Fibroblast of lung (primary cell): ENCODE results near the gene ALDH4A1. TPM values are rescaled to one million over a fixed set of nuclear protein-coding genes. Genes with fewer than 3 reads are reported as not detected.

Source experiments
- DNase-seq, 2 donors: peaks; one replicate each; pipeline versions ENCODE4 v3.0.0 to v3.0.0-alpha.2; 2010; ENCODE audit warnings: low read depth in 2 of 2
- H2AFZ ChIP-seq: 2 replicates; pipeline ENCODE4 v1.5.1; 2012; ENCODE audit warnings: low read length, control low read depth, inconsistent platforms
- H3K27ac ChIP-seq: 2 replicates; pipeline ENCODE4 v1.5.1; 2011; ENCODE audit warnings: low read length, control low read depth; ENCODE audit not compliant: insufficient read depth
- H3K27me3 ChIP-seq: 2 replicates; pipeline ENCODE4 v1.5.1; 2011; ENCODE audit warnings: mild to moderate bottlenecking, low read length; ENCODE audit not compliant: control insufficient read depth, insufficient read depth
- H3K36me3 ChIP-seq: 2 replicates; pipeline ENCODE4 v1.5.1; 2011; ENCODE audit warnings: low read length; ENCODE audit not compliant: control insufficient read depth, insufficient read depth
- H3K4me1 ChIP-seq: 2 replicates; pipeline ENCODE4 v1.5.1; 2011; ENCODE audit warnings: low read length; ENCODE audit not compliant: control insufficient read depth, insufficient read depth; ENCODE audit errors: extremely low read depth
- H3K4me2 ChIP-seq: 2 replicates; pipeline ENCODE4 v1.5.1; 2011; ENCODE audit warnings: low read length, control low read depth; ENCODE audit not compliant: insufficient read depth; ENCODE audit errors: extremely low read depth
- H3K4me3 ChIP-seq, 4 experiments: fragments of 200-600 bp in 1 of 4; sonication (generic) in 1 of 4; replicated peaks in 1 of 4; 2 replicates each; pipeline ENCODE4 v1.5.1; 2011 to 2016; ENCODE audit warnings: low read length in 4 of 4, low read depth in 3 of 4, mild to moderate bottlenecking in 3 of 4, control low read depth in 2 of 4, inconsistent platforms in 1 of 4, mixed read lengths in 1 of 4; ENCODE audit not compliant: insufficient read depth in 1 of 4; ENCODE audit errors: control extremely low read depth in 1 of 4
- H3K79me2 ChIP-seq: 2 replicates; pipeline ENCODE4 v1.5.1; 2012; ENCODE audit warnings: mild to moderate bottlenecking, low read length, inconsistent platforms; ENCODE audit not compliant: control insufficient read depth, insufficient read depth
- H3K9ac ChIP-seq: 2 replicates; pipeline ENCODE4 v1.5.1; 2011; ENCODE audit warnings: mild to moderate bottlenecking, low read length, control low read depth; ENCODE audit not compliant: insufficient read depth
- H3K9me3 ChIP-seq: 2 replicates; pipeline ENCODE4 v1.5.1; 2012; ENCODE audit warnings: low read depth, low read length; ENCODE audit not compliant: control insufficient read depth, insufficient read depth
- H4K20me1 ChIP-seq: 2 replicates; pipeline ENCODE4 v1.5.1; 2011; ENCODE audit warnings: low read length; ENCODE audit not compliant: control insufficient read depth, insufficient read depth; ENCODE audit errors: extremely low read depth
- EZH2 ChIP-seq: IDR thresholded peaks from 2 replicates; pipeline ENCODE4 v1.5.1; 2012; ENCODE audit warnings: low read length, control low read depth, mild to moderate bottlenecking; ENCODE audit errors: missing control alignments
- polyA plus RNA-seq, 2 donors: library from polyadenylated mRNA; depleted of rRNA in 1 of 2; stranded (reverse) in 1 of 2; unstranded in 1 of 2; fragments of >200 nt; gene quantifications; 2 replicates each; pipeline ENCODE4 v1.2.1, GENCODE V29; 2011 to 2012; ENCODE audit warnings: missing spikeins in 1 of 2
- total RNA-seq: library from RNA; depleted of rRNA; stranded (reverse); fragments of >200 nt; gene quantifications from 2 replicates; pipeline ENCODE4 v1.2.1, GENCODE V29; 2014
- TF ChIP-seq, protein P1 (sequence below), 2 donors: IDR thresholded peaks in 1 of 2; conservative IDR thresholded peaks in 1 of 2; 1 replicate in 1 of 2; 2 replicates in 1 of 2; pipeline ENCODE4 v1.5.1; 2011 to 2012; ENCODE audit warnings: low read length in 2 of 2, control low read depth in 1 of 2, inconsistent platforms in 1 of 2, low read depth in 1 of 2, mild to moderate bottlenecking in 1 of 2

ALDH4A1 gene
- total and polyA plus RNA-seq, 2 donors (not counting 1 experiment from before 2014, with no cell fraction given), result 6.9 to 11.9 TPM

DNA sequence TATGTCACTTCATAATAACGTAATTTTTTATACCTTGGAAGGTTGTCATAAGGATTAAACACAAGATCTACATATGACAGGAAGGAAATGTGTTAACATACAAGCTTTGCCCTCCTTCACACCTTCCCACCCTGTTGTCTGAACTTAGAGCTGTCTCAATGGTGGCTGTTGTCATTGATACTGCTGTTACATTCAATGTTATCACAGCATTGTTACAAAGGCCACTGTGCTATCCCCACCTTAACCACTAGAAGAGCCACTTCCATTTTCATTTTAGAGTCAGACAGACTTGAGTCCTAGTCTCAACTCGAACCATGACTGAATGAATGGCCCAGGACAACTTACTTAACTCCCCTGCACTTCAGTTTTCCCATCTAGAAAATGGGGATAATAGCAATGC lies 74.1 kb downstream of the ALDH4A1 start:
- Histone ChIP-seq H3K4me3 (no peak overlapping the region), H3K79me2 (no peaks in the 10 kb centered on the region), H3K27ac (no peak overlapping the region), H3K9me3 (no peaks in the 10 kb centered on the region), H3K9ac (no peak overlapping the region), H3K27me3 (no peaks in the 10 kb centered on the region), H2AFZ (no peak overlapping the region), H3K36me3 (no peaks in the 10 kb centered on the region), H3K4me1 (no peaks in the 10 kb centered on the region), H3K4me2 (no peak overlapping the region), H4K20me1 (no peaks in the 10 kb centered on the region)
- no peak for TF ChIP-seq EZH2
- TF ChIP-seq, protein P1, sequence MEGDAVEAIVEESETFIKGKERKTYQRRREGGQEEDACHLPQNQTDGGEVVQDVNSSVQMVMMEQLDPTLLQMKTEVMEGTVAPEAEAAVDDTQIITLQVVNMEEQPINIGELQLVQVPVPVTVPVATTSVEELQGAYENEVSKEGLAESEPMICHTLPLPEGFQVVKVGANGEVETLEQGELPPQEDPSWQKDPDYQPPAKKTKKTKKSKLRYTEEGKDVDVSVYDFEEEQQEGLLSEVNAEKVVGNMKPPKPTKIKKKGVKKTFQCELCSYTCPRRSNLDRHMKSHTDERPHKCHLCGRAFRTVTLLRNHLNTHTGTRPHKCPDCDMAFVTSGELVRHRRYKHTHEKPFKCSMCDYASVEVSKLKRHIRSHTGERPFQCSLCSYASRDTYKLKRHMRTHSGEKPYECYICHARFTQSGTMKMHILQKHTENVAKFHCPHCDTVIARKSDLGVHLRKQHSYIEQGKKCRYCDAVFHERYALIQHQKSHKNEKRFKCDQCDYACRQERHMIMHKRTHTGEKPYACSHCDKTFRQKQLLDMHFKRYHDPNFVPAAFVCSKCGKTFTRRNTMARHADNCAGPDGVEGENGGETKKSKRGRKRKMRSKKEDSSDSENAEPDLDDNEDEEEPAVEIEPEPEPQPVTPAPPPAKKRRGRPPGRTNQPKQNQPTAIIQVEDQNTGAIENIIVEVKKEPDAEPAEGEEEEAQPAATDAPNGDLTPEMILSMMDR (conservative IDR thresholded peaks at IDR 0.05 in 1 of 2, IDR thresholded peaks at IDR 0.05 in 1 of 2; ENCODE audit: low read depth in 1 of 2, low read length in 2 of 2), result no peak
- DNase-seq, result no peak

DNA sequence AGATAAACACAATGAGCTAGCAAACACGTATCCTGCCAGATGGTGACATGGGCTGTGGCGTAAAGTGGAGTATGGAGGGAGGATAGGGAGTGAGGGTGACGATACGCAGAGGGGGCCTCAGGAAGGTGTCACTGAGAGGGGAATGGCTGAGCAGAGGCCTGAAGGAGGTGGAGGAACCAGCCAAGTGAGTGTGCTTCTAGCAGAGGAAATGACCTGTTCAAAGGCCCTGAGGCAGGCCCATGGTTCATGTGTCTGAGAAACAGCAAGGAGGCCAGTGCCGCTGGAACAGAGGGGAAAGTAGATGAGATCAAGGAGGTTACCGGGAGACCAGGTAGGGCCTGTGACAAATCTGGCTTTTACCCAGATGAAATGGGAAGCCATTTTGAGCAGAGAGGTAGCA lies 78.9 kb downstream of the ALDH4A1 start:
- H3K4me1 ChIP-seq, result no peaks in the 10 kb centered on the region
- no peak overlapping the region for H3K9ac ChIP-seq
- no peaks in the 10 kb centered on the region for H4K20me1 ChIP-seq
- no peaks in the 10 kb centered on the region for H3K9me3 ChIP-seq
- H3K79me2 ChIP-seq, result no peaks in the 10 kb centered on the region
- H3K4me3 ChIP-seq, result no peak overlapping the region
- no peak for TF ChIP-seq EZH2
- TF ChIP-seq, protein P1 (conservative IDR thresholded peaks at IDR 0.05 in 1 of 2, IDR thresholded peaks at IDR 0.05 in 1 of 2; ENCODE audit: low read depth in 1 of 2, low read length in 2 of 2), result no peak
- H3K4me2 ChIP-seq, result no peak overlapping the region
- H3K27me3 ChIP-seq, result peaks cover 6% of the 10 kb centered on the region
- no peak overlapping the region for H2AFZ ChIP-seq
- H3K36me3 ChIP-seq, result no peaks in the 10 kb centered on the region
- no peak for DNase-seq
- H3K27ac ChIP-seq, result no peak overlapping the region

Other genes starting within 250 kb of the ALDH4A1 start
- gene TAS1R2, start 42.9 kb downstream of the ALDH4A1 start, total RNA-seq, result not detected in 2 replicates
- not detected in 2 replicates for gene TAS1R2, start 42.9 kb downstream of the ALDH4A1 start, polyA plus RNA-seq
- gene IFFO2, start 54.1 kb upstream of the ALDH4A1 start, total RNA-seq, result 5.6 and 5.8 TPM in 2 replicates
- 7.3 and 10.4 TPM in 2 replicates for gene IFFO2, start 54.1 kb upstream of the ALDH4A1 start, polyA plus RNA-seq